Astrocyte of the spinal cord (primary cell): Measurements from ENCODE around the gene HIBCH.
A peak's percentile ranks its signal among the peaks of the same experiment; 100 is the strongest.

Experiments used
- DNase-seq: peaks from one replicate; pipeline ENCODE4 v3.0.0; 2011; ENCODE audit warnings: low read depth, low spot score
- H3K4me3 ChIP-seq: 2 replicates; pipeline ENCODE4 v1.5.1; 2011; ENCODE audit warnings: low read depth, mild to moderate bottlenecking, low read length, moderate library complexity
- CTCF ChIP-seq: IDR thresholded peaks from 2 replicates; pipeline ENCODE4 v1.5.1; 2012; ENCODE audit warnings: low read depth, mild to moderate bottlenecking, low read length, inconsistent platforms
- in situ Hi-C: cut with HindIII; loops from 2 replicates; pipeline ENCODE4 v1.10.0; 2017; ENCODE audit warnings: low sequenced_read_pairs

The HIBCH gene

DNA sequence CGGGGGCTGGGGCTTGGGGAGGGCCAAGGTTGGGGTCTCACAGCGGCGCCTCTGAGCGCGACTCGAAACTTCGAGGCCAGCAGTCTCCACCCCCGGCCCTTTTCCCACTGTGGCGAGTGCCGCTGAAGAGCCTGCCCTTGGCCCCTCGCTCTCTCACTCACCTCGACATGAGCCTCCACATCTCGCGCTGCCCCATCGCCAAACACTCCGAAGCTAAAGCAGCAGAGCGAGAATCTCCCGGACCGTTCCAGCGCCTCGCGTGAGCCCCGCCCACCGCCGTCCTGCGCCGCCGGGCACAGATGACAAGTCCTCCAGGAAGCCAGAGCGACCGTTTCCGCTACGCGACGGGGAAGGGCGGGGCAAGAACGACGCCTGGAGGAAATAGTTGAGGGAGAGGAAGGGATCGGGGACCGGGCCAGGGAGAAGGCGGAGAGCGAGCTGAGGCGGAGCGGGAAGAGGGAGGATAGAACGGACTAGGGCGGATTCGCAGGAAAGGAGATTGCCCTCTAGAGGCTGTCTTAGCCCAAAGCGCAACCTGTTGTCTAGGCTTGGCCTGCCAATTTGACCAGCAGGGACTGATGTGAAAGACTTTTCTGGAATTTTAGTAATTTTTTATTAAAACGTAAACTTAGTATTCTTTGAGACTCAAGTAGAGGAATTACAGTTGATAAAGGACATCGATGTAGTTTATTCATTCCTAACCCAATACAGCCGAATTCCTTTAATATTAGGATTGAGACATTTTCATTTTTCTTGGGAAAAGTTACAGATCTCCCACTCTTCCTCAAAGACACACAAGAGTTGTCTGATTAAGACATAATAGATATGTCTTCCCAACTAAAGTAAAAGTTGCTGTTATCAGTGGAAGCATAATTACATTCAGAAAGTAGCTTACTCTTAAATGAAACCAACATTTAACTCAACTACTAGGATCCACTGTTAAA is at the start of gene HIBCH:
TSS of gene HIBCH (minus strand) at position 272 of the 944 bp plus-strand sequence. CDS start at position 196, 76 bp downstream.
- peak; percentile 90 for TF ChIP-seq CTCF
- in situ Hi-C loops = no loop called here
- H3K4me3 ChIP-seq = peak within 1 kb of the TSS; percentile 77
- DNase-seq = peak; percentile 99

DNA sequence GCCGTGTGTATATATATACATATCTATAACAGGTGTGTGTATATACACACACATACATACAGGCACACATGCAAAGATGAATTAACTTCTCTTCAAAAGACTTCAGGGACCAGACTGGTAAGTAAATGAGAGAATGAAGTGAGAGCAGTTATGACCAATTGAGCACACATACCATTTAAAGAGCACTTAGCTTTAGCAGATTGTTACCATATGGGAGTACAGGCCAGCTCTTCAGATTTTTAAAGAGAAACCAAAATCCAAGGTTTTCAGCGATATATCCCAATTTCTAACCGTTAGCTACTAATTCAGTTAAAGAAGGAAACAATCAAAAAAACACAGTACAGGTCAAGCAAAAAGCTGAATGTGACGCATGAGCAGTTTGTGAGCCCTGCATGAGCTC is 47.5 kb upstream of the HIBCH start:
- no peak overlapping the region for H3K4me3 ChIP-seq
- TF ChIP-seq CTCF = no peak
- DNase-seq = no peak
- in situ Hi-C loops = no loop called here

- TF ChIP-seq CTCF = no peak
- H3K4me3 ChIP-seq = no peak overlapping the region
- in situ Hi-C loops = no loop called here
- DNase-seq = no peak
Measured at GRCh38 chr2:190366248-190366753, 46.7 kb upstream of the HIBCH start.

- no peak overlapping the region for H3K4me3 ChIP-seq
- no peak for TF ChIP-seq CTCF
- DNase-seq = no peak
- in situ Hi-C loops = no loop called here
Measured at GRCh38 chr2:190365499-190366204, 46.0 kb upstream of the HIBCH start.

DNA sequence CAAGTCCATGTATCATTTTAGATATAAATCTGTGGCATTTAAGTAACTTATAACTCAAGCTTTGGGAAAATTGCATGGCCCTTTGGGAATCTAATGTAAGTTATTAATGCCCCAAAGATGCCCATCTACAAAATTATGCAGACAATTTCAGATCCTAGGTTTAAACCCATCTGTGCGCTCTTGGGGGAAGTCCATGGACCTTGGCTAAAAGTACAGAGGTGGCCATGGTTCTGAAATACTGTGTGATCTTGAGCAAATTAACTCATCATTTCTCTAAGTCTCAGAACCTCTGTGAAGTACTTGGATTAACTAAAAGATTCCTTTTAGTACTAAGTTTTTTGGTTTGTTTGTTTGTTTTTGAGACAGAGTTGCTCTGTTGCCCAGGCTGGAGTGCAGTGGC is 43.3 kb upstream of the HIBCH start:
- no peak overlapping the region for H3K4me3 ChIP-seq
- DNase-seq = no peak
- in situ Hi-C loops = no loop called here
- no peak for TF ChIP-seq CTCF

- no peak for DNase-seq
- no peak for TF ChIP-seq CTCF
Measured at GRCh38 chr2:190361572-190361971, 41.9 kb upstream of the HIBCH start.

More at GRCh38 chr2:190361572-190361971, 41.9 kb upstream of the HIBCH start:
- in situ Hi-C loops = no loop called here
- H3K4me3 ChIP-seq = no peak overlapping the region
